Stimulated activated CD4-positive, alpha-beta T cell treated with anti-CD3 and anti-CD28 coated beads, Interleukin-4, amount 100 ng/mL, for 4 hours (primary cell): Measurements from ENCODE around the gene NCOA3.
"Not testable (repeated sequence)": the region's sequence is repeated elsewhere in the genome, so short reads cannot be mapped to it uniquely, and the experiment has no call there.

Experiments used
- DNase-seq, 2 experiments: peaks; one replicate each; pipeline ENCODE4 v3.0.0-alpha.2; 2020

NCOA3 gene

DNA sequence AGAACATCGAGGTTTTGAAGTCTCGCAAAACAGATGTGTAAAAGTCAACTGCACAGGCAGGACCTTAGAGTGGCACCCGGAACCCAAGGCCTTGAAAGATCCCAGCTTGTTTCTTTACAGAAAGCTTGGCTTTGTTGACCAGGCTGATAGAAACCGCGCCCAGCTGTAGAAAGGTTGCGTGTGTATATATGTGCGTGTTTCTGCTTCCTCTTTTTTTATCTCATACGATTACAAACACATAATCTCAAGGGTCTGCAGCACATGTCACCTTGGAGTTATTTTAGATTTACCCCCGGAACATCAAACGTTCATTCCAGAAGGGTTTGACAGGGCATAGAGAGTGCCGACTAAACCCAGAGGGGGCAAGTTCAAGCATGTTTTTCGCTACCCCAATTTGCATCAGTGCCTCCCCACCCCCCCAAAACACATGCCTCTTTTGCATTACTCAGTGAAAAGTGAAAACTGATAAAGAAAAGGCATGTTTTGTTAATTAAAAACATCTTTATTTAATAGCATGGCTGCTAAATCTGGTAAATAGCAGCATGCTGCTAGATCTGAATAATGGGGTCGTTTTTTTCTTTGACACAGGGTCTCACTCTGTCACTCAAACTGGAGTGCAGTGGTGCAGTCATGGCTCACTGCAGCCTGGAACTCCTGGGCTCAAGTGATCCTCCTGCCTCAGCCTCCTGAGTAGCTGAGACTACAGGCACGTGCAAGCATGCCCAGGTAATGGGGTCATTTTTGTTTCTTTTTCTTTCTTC, 33.2 kb upstream of the NCOA3 start:
- DNase-seq = no peak

DNA sequence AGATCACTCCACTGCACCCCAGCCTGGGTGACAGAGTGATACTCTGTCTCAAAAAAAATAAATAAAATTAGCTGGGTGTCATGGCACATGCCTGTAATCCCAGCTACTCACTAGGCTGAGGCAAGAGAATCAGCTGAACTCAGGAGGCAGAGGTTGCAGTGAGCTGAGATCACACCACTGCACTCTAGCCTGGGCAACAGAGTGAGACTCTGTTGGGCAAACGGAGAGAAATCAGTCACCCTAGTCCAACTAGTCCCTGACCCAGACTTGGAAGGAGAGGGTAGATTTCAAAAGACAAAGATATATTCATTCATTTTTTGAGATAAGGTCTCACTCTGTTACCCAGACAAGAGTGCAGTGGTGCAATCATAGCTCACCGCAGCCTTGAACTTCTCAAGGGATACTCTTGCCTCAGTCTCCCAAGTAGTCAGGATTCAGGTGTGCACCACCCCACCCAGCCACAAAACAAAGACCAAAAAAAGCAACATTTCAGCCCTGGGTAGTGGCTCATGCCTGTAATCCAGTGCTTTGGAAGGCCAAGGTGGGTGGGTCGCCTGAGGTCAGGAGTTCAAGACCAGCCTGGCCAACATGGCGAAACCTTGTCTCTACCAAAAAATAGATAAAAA, 26.2 kb upstream of the NCOA3 start:
- no peak for DNase-seq

DNA sequence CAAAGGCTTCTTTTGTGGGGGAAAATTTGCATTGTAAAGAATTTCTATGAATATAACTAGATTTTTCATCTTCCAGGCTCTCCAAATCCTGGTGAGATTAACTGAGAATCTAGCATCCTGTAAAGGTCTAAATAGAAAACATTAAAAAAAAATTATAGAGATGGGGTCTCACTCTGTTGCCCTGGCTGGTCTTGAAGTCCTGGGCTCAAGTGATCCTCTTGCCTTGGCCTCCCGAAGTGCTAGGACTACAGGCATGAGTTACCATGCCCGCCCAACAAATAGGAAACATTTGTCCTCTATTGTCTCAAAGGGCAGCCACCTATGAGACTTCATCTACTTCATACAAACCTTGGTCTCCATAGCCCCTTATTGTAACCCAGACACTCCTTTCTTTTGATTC, 25.2 kb upstream of the NCOA3 start:
- DNase-seq = no peak

DNA sequence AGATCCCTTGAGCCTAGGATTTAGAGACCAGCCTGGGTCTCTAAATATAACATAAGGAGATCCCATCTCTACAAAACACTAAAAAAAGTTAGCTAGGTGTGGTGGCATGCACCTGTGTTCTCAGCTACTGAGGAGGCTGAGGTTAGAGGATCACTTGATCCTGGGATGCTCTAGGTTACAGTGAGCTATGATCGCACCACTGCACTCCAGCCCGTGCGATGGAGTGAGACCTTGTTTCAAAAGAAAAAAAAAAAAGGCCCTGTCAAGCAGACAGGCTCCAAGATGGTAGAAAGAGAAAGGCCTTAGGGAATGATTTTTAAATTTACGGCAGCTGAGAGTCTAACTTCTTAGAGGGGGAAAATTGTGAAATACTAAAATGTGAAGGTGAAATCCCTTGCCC, 22.6 kb upstream of the NCOA3 start:
- DNase-seq = no peak

DNA sequence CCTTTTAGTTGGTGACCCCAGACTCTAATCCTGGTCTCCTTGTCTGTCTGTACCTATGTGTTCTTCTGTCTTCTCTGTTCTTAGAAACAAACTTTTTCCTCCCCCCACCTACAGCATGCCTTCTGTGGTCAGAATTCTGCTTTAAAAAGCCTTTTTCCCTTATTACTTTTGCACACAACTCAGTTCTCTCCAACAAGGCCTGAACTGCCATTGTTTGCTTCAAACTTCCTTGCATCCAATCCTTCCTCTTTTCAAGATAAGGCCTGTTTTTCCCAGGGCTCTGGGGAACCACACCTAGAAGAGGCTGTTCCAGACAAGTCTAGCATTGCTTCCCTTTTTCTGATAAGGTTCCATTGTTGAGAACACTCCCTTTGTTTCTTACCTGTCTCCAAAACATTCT, 22.2 kb upstream of the NCOA3 start:
- no peak for DNase-seq

DNA sequence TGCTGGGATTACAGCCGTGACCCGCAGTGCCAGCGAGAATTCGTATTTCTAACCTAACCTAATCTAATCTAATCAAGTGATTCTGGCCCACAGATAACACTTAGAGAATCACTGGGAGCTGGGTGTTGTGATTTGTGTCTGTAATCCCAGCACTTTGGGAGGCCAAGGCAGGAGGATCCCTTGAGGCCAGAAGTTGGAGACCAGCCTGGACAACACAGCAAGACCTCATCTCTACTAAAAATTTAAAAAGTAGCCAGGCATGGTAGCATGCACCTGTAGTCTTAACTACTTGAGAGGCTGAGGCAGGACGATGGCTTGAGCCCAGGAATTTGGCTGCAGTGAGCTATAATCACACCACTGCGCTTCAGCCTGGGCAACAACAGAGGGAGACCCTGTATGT, 21.4 kb upstream of the NCOA3 start:
- DNase-seq = no peak

DNA sequence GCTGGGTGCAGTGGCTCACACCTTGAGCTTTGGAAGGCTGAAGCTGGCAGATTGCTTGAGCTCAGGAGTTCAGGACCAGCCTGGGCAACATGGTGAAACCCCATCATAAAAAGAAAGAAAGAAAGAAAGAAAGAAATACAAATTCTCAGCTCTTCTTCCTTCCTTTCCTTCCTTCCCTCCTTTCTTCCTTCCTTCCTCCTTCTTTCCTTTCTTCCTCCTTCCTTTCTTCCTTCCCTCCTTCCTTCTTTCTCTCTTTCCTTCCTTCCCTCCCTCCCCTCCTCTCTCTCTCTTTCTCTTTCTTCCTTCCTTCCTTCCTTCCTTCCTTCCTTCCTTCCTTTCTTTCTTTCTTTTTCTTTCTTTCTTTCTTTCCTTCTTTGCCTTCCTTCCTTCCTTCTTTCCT, 21.0 kb upstream of the NCOA3 start:
- no peak for DNase-seq

DNA sequence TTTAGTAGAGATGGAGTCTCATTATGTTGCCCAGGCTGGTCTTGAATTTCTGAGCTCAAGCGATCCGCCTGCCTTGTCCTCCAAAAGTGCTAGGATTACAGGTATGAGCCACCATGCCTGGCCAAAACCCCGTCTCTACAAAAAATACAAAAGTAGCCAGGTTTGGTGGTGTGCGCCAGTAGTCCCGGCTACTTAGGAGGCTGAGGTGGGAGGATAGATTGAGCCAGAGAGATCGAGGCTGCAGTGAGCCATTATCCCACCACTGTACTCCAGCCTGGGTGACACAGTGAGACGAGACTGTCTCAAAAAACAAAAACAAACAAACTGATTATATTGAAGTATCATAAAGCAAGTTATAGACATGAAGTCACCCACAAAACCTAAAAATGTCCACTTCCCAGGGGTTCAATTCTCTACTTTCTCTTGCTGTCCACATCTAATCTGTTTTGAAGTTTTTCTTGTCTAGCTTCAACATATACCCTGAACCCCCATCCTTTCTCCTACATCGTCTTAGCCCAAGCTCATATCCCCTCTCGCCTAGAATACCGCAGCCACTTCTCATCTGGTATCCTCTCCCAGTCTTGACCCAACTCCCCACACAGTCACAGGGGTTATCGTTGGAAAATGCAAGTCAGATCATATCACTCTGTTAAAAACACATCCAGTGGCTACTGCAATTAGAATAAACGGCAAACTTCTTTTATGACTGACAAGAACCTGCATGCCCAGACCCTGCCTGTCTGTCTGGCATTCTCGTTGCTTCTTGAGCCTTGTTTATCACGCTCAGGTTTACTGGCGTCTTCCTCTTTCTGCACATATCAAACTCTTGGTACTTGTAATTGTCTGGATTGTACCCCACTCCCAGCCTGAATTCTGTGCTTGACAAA, 20.1 kb upstream of the NCOA3 start:
- no peak for DNase-seq

DNA sequence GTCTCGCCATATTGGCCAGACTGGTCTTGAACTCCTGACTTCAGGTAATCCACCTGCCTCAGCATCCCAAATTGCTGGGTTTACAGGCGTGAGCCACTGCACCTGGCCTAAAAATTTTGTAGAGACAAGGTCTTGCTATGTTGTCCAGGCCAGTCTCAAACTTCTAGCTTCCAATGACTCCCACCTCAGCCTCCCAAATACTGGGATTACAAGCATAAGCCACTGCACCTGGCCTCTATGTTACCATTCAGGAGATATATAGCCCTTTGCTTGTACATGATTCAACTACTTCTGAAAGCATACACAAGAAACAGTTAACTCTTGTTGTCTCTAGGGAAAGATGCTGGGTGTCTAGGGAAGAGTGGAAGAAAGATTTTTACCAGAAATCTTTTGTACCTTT, 19.0 kb upstream of the NCOA3 start:
- DNase-seq = no peak

DNA sequence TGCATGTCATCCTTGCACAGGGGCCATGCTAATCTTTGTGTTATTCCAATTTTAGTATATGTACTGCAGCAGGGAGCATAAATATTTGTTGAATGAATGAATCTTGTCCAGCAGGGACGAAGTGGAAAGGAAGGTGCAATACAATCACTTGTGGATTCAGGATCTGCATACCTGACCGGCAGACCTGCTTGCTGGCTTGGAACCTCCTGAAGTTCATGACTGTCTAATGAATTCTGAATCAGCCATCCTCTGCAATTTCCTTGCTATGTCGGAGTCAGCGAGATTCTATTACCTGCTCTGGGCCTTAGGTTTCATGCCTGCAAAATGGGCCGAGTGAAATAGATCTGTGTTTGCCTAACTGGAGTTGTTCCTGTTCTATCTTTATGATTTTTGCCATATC, 17.4 kb upstream of the NCOA3 start:
- DNase-seq = no peak

DNA sequence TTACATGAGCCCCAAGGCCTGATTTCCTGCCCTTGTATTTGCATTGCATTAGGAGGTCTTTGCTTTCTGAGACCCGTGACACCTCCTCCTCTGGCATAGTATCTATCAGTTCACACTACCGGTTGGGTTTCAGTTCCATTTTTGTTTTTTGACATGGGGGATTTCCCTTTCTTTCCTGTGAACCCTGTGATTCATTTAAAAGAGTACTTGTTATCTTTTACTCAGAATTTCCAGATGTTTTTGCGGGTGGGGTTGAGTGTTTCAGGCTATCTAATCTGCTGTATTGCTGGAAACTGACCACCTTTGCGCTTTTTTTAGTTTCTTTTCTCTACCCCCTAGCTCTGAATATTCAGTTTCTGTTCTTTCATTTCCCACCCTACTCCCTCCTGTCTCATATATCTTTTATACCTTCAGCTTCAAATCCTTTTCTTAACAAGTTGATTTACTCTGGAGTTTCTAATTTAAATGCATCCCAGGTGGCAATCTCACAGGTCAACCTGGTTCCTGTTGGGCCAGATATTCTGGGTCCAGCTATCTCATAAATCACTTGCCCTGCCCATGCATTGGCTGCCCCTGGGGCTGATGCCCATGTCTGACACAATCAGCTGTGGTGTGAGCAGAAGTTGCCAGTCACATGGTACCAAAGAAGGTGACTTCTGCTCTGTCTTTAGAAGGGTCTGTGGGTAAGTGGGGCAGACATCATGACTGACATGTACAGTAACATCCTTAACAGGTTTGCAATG, 14.3 kb upstream of the NCOA3 start:
- peak; percentile 45 to 69 for DNase-seq

DNA sequence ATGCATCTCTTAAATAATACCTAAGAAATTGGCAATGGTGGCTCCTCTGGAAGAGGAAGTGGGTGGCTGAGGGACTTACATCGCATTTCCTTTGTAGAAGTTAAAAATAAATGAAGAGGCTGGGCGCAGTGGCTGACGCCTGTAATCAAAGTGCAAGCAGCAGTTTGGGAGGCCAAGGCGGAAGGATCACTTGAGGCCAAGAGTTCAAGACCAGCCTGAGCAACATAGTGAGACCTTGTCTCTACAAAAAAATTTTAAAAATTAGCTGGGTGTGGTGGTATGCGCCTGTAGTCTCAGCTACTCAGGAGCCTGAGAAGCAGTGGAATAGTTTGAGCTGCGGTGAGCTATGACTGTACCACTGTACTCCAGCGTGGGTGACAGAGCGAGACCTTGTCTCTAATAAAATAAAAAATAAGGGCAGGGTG, 12.2 kb upstream of the NCOA3 start:
- peak in 1 of 2 experiments; percentile 42 for DNase-seq

DNA sequence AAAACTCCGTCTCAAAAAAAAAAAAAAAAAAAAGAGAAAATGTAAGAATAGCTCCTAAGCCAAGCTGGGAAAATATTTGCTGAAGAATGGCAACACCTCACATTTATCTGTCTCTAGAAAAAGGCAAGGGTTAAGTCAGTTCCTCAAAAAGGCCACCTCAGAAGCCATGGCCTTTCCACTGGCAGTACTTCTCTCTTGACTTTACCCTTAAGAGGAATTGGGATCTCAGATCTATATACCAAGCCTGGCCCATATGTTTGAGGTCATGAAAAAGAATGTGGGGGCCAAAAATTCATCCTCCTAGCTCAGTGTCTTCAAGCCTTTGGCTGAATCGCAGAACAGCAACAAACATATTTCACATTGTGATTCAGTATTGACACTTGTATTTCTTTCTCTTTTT, 10.9 kb upstream of the NCOA3 start:
- no peak for DNase-seq

DNA sequence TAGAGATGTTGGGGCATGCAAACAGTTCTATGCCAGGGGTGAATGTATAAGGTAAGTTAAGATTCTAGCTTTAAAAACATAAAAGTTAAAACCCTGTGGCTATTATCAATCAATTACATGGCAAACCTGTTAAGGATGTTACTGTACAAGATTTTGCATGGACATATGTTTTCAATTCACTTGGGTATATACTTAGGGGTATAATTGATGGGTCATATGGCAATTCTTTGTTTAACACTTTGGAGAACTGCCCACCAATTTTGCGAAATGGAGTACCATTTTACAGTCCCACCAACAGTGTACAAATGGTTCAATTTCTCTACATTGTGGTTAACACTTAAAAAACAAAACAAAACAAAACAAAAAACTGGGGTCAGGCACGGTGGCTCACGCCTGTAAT, 9.4 kb upstream of the NCOA3 start:
- DNase-seq = no peak

DNA sequence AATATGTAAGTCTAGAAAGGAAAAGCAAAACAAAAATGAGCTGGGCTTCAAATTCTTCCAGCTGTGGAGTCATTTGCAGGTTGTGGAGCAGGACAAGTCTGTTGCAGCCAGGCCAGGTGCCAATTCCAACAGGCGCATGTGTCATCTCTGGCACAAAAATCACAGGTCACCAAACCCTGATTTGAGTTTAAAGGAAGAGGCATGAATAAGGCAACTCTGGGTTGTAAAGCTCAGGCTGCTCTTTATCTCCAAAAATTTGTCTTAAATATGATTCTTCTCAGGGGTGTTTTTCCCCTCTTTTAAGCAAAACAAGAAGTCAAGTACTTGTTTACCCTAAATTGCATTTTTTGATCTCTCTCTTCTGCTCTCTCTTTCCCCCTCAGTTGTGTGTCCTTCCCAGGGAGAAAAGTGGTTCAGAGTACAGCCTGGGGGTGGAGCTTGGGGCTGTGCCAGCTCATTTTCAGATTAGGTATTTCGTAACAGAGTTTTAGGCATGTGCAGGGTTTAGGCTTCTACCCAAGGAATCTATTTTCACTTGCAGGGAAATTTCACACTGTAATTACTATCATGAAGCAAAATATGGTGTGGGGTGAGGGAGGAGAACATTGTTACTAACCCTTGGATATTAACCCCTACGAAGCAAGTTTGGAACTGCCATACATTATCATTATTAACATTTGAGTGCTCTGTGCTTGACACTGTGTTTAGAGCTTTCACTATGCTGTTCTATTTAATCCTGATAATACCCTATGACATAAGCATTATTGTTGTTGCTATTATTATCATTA, 8.3 kb upstream of the NCOA3 start:
- peak; percentile 48 to 57 for DNase-seq

DNA sequence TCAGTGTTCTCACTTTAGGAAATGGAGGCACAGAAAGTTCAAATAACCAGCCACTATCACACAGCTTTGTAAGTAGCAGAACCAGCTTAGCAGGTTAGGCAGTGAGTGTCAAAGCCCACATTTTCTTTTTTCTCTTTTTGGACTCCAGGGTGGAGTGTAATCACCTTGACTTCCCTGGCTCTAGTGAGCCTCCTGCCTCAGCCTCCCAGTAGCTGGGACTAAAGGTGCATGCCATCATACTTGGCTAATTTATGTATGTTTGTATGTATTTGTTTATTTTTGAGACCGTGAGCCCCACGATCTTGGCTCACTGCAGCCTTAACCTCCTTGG, 7.8 kb upstream of the NCOA3 start:
- no peak for DNase-seq

DNA sequence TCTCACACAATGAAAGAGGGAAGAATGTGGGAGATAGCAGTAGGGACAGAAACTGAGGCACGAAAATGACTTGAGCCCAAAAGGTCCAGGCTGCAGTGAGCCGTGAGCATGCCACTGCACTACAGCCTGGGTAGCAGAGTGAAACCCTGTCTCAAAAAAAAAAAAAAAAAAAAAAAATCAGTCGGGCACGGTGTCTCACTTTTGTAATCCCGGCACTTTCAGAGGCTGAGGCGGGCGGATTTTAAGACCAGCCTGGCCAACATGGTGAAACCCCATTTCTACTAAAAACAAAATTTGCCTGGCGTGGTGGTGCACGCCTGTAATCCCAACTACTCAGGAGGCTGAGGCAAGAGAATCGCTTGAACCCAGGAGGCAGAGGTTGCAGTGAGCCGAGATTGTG, 7.1 kb upstream of the NCOA3 start:
- not testable (repeated sequence) for DNase-seq

DNA sequence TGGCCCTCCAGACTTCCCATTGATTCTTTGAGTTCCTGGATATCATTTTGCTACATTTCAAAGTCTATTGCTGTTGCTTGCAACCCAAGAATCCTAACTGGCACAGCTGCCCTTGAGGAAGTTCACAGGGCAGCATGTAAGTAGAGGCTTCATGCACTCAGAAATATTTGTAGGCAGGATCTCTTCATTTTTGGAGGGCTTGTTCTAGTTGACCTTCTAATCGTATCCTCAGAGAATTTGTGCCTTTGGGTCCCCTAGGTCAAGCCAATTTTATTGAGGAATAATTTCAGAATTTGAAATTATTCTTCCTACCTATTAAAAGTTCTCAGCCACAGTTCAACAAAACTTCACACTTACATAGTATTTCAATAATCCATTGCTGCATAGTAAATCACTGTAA, 5.6 kb upstream of the NCOA3 start:
- no peak for DNase-seq

DNA sequence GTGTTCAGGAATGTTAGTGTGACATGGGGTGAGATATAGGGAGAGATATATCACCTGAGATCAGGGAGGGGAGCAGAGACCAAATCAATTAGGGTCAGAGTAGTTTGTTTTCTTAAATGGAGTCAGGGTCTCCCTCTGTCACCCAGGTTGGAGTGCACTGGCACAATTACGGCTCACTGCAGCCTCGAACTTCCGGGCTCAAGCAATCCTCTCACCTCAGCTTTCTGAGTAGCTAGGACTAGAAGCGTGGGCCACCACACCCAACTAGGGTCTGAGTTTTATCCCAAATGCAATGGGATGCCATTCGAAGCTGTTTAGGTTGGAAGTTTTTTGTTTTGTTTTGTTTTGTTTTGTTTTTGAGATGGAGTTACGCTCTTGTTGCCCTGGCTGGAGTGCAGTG, 3.1 kb upstream of the NCOA3 start:
- DNase-seq = no peak

DNA sequence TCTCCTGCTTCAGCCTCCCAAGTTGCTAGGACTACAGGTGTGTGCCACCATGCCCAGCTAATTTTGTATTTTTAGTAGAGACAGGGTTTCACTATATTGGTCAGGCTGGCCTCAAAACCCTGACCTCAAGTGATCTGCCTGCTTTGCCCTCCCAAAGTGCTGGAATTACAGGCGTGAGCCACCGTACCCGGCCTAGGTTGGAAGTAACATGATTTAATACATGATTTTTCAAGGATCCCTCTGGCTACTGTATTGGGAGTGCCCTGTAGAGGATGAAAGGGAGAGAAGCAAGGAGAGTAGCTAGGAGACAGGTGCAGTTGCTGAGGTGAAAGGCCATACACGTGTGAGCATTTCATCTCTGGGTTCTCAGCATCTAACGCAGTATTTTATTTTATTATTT, 2.6 kb upstream of the NCOA3 start:
- no peak for DNase-seq

DNA sequence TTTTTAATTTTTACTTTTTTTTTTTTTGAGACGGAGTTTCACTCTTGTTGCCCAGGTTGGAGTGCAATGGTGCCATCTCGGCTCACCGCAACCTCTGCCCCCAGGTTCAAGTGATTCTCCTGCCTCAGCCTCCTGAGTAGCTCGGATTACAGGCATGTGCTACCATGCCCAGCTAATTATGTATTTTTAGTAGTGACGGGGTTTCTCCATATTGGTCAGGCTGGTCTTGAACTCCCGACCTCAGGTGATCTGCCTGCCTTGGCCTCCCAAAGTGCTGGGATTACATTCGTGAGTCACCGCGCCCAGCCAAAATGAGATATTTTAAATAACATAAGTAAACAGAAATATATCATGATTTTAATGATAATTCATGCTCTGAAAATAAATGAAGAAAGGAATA, 1.6 kb upstream of the NCOA3 start:
- not testable (repeated sequence) for DNase-seq

DNA sequence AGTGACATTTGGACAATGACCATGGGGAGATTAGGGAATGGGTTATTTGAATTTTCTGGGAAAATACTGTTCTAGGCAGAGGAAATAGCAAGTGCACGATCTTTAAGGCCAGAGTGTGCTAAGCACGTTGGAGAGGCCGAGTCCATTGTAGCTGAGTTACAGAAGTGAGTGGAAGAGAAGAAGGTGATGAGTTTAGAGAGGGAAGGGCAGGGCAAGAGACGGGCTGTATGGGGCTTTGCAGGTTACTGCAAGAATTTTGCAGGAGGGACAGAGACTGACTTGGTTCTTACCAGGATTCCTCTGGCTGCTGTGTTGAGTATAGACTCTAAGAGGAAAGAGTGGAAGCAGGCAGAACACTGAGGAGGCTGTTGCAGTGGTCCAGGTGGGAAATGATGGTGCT, 1.1 kb upstream of the NCOA3 start:
- no peak for DNase-seq

DNA sequence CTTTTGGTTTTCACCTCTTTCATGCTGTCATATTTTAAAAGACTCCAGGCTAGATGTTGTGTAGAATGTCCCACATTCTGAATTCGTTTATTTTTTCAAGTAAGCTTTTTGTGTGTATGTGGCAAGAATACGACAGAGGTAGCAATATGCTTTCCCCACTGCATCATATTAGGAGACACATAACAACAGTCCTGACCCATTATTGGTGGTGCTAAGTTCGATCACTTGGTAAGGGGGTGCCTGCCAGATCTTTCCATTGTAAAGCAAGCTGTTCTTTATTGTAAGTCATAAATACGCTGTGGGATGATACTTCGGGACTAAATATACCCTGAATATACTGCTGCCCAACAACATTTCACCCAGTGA, 588 bp upstream of the NCOA3 start:
- DNase-seq = no peak
